Stimulated activated CD4-positive, alpha-beta T cell treated with anti-CD3 and anti-CD28 coated beads, TNF-alpha, amount 100 ng/mL, for 1 hour (primary cell): ENCODE measurements around the gene NMD3.
"Not testable (repeated sequence)": the region's sequence is repeated elsewhere in the genome, so short reads cannot be mapped to it uniquely, and the experiment has no call there.

Source experiments
- DNase-seq, 3 donors: peaks; one replicate each; pipeline ENCODE4 v3.0.0-alpha.2; 2020; ENCODE audit warnings: low read depth in 3 of 3, low spot score in 1 of 3

The NMD3 gene

DNA sequence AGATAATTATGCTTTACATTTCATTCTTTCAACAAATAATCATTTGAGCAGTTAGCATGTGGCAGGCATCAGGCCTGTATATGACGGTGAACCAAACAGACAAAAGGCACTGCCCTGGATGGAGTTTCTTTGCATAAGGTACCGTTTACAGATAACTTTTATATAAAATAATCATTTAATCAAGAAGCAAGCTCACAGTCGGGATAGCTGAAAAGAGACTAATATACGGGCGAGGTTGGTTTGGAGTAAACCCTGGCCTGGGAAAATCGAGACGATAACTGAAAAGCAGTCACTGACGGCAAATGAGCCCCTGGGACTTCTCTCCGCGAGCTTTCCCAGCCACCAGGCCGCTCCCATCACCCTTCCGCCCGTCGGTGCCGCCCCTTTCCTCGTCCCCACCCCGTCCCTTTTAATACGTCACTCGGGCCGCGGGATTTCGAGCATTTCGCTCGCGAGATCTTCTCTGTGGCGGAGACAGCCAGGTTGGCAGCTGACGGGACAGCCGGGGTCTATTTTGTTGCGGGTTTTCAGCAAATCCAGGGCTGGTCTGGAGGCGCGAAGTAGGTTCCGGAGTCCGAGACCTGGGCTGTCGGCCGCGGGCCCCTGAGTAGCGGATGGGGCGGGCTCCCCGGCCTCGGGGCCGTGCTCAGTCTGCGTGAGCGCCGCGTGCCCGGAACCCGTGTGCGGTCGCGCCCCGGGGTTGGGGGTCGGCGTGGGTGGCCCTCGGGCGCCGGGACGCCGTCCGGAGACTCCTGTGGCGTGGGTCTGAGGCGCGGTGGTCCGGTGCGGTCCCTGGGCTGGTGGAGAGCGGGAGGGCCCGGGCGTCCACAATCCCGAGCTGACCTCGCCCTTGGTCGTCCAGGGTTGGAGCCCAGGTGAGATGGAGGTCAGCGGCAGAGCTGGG is at the start of gene NMD3:
NMD3 (plus strand) TSS at position 462 of the 904 bp plus-strand sequence. CDS start 703 bp downstream, outside the sequence.
- peak; percentile 73 to 90 (median 79) for DNase-seq

DNA sequence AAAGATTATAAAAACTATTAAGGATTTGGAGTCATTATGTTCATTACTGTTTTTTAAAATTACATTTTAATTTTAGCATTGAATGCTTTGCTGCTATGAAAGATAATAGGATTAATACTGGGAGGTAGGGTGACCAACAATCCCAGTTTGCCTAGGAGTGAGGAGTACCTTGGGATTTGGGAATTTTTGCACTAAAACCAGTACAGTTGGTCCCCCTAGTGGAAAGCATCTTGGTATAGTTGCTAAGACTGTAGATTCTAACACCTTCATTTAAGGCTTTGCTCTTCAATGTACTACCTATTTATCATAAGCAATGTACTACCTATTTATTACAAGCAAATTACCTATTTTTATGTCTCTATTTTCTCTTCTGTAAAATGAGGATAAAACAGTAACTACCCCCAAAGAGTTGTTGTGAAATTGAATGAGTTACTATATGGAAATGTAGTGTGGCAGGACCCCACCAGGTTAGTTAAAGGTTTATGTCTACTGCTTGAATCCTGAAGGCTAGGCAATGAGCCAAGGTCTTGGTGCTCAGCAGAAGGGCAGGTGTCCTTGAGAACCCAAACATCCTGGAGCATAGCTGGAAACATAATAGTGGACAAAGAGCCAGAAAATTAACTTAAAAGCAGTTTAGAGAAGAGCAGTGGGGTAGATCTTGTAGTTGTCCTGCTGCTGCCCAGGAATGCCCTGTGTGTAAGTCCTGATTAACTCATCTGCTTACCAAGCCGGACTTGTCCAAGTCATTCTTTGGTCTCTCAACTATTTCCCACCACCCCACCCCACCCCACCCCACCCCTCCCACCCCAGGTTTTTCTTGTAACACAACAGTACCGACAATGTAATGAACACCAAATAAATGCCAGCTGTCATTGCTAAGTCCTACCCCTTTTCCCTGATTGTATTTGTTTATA is 49.2 kb upstream of the NMD3 start:
- no peak for DNase-seq

DNA sequence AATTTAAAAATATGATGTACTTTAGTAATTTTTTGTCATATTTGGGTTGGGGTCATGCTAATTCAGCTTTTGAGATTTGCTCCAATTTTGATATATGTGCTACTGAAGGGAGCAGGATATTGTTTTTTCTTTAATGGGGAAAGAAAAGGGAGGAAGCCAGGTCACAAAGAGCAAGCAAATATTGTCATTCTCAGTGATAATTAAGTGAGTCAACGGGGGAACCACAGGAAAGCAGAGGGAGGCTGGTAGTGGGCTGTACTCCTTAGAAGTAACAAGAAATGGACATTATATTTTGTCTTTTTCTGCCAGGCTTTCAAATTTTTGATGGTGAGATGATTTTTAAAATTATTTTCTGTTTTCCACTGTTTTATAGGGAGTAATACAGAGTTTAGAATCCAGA is 45.6 kb upstream of the NMD3 start:
- no peak for DNase-seq

DNA sequence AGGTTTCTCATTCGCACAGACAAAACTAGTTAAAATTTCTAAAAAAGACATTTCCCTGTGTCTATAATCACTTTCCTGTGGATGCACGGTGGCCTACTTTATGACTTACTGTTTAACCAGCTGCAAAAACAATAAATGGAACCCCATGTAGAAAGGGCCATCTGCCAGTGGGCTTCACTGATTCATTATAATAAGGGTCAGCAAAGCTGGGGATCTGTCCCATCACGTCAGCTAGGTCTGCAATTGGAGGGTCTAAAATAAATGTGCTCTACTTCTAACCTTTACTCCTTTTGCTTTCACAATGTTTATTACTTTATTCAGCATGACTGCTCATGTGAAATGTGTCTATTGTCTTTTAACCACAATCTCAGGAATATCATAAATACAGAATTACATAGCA is 43.1 kb upstream of the NMD3 start:
- DNase-seq: no peak

DNA sequence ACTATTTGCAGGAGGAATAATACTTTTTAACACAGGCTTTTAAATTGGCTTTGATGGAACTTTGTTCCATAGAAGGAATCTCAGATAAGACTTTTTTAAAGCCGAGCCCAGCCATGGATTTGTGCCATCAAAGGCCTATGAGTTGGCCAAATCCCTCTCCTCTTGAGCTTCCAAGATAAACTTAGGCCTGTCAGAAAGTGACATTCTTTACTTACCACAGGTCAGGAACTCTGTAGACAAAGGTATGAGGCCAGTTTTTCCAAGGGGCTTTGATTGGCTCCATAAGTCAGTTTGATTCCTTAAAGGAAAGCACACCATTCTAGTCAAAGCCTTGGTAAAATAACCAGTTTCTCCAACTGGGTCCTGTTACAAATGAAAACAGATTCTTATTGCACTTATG is 39.7 kb upstream of the NMD3 start:
- DNase-seq: not testable (repeated sequence)

DNA sequence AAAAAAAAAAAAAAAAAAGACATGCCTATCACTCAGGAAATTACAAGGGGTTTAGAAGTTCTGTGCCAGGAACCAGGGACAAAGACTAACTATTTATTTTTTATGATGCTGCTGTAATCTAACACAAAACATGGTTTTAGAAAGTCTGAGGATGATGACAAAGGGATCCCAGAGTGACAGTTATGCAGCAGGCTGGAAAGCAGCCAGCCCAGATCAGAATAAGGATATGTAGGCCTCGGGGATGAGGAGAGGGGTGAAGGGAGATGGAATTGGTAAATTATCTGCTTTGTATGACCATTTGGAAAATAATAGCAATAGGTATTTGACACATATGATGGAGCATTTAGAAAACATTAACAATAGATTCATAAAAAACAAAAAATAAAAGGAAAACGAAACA is 34.1 kb upstream of the NMD3 start:
- no peak for DNase-seq

DNA sequence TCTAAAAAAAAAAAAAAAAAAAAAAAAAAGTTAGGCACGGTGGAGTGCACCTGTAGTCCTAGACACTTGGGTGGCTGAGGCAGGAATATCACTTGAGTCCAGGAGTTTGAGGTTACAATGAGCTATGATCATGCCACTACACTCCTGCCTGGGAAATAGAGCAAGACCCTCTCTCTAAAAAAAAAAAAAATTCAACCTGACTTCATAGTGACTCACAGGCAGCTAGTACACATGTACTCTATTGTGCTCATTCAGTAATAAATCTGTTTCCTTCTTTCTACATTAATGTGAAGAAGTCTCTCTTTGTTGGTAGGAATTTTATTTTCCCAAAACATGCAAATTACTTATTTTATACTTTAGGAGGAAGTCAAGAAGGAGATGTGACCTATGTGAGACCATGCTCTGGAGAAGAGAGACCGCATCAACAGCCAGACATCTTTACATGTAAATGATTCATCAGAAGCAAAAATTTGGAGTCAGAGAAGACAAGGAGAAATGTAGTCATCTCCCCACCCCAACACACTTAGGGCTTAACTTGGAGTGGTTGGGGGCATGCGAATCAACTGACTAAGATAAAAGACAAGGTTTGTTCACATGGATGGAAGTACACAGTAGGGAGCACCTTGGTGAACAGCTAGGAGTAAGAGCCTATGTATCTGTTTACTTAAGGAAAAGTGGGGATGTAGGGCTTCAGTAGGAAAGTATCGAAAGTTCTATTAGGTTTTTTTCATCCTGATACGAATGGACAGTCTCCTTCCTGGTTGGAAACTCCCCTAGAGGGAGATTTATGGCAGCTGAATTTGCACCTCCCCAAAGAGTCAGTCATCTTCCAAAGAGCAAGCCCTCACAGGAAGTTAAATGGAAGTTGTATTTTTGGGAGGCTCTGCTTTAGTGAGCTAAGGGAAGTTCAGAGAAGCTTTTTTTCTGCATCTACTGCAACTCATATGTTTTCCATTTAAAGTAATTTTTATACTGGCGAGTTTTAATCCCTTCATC is 23.0 kb upstream of the NMD3 start:
- DNase-seq: no peak

DNA sequence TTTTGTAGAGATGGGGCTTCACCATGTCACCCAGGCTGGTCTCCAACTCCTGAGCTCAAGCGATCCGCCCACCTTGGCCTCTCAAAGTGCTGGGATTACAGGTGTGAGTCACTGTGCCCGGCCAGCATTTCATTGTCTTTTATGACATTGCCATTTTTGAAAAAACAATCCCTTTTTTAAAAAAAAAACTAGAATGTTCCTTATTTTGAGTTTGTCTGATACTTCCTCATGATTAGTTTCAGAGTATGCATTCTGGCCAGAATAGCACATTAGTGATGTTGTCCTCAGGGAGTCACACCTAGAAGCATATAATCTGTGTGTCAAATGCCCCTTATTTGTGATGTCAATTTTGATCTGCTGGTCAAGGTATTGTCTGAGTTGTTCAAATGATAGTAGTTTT is 21.2 kb upstream of the NMD3 start:
- DNase-seq: no peak

DNA sequence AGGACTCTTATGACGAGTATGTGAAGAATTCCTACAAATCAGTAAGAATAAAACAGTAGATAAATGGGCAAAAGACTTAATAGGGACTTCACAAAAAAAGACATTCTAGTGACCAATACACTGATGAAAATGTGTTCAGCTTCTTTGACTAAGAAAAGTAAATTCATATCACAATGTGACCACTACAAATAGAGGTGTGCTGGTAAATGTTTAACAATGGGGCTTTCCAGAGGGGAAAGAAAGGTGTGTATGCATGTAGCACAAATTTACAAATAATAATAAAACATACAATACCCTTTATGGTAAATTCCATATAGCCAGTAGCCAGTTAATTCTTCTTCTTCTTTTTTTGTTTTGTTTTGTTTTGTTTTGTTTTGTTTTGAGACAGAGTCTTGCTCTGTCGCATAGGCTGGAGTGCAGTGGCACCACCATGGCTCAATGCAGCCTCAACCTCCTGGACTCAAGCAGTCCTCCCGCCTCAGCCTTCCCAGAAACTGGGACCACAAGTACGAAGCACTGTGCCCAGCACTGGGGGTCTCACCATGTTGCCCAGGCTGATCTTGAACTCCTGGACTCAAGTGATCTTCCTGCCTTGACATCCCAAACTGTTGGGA is 17.5 kb upstream of the NMD3 start:
- no peak for DNase-seq

DNA sequence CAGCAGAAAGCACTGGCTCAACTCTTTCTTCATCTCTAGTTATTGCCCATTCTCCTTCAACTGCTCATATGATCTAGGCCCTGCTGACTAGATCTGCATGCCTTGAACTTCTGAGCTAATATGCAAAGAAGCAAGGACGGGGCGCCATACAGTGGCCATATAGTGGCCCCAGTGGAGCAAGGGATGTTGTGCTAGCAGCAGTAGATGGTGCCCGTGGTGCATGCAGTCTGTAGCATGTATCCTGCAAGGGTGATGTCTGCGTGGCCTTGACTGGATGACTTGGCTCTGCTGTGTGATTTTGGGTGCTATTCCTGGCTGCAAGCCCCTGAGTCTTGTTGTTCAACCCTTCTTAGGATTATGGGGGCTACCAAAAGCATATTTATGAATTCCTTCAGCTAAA is 12.2 kb upstream of the NMD3 start:
- DNase-seq: no peak

DNA sequence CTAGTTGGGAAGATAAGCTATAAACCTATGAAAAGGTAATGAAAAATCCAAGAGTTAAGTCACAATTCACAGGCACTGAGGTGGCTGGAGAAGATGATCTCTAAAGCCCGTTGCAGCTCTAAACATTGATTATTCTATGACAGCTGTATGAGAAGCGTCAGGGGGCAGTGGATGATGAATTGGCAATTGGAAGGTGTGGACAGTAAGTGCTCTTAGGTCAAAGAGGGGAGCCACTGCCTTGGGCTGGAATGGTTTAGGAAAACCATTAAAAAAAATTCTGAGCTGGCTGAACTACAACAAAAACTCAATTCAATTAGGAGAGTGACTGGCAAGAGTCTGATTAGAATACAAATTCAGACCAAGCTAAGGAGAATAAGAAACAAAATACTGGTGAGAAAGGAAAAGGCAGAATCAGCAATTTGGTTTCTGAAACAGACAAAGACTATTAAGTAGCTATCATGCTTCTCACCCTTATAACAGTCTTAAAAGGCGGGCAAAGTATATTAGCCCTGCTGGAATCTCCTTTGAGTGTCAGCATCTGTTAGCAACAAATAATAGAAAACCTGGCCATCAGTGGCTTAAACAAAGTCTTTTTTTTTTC is 8.8 kb upstream of the NMD3 start:
- DNase-seq: no peak

DNA sequence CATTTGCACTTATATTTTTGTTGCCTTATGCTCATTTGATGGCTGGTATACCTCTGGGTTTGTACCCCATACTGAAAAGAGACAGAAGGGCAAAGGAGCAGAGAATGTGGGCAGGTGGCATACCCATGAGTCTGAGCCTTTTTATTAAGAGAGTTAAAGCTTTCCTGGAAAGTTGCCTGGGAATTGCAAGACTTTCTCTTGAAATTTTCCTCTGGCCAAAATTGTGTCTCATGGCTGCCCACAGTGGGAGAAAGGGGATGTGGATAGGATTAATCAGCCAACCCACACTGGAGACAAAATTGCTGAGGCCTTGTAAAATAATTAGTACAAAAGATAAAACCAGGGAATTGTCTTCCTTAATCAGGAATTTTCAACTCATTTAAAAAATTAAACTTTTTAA is 8.2 kb upstream of the NMD3 start:
- DNase-seq: no peak

DNA sequence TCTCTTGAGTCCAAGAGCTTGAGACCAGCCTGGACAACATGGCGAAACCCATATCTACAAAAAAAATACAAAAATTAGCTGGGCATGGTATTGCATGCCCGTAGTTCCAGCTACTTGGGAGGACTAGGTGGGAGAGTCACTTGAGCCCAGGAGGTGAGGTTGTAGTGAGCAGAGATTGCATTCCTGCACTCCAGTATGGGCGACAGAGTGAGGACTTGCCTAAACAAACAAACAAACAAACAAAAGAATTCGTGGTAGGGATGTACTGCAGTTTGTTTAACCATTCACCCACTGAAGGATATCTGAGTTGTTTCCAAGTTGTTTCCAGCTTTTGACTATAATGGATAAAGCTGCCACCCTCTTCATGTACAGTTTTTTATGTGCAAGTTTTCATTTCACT is 7.5 kb upstream of the NMD3 start:
- no peak for DNase-seq

DNA sequence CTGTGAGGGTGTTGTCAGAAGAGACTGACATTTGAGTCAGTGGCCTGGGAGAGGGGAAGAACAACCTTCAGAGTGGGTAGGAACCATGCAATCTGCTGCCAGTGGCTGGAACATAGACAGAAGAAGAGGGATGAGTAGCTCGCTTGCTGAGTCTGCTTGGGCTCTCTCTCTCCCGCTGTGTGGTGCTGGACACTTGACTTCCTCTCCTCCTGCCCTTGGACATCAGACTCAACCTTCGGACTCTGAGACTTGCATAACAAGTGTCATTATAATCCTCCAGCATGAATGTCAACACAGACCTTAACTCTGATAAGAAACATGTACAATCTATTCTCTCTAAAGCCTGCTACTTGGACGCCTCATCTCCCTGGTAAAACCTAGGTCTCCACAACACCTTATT is 5.9 kb upstream of the NMD3 start:
- no peak for DNase-seq

DNA sequence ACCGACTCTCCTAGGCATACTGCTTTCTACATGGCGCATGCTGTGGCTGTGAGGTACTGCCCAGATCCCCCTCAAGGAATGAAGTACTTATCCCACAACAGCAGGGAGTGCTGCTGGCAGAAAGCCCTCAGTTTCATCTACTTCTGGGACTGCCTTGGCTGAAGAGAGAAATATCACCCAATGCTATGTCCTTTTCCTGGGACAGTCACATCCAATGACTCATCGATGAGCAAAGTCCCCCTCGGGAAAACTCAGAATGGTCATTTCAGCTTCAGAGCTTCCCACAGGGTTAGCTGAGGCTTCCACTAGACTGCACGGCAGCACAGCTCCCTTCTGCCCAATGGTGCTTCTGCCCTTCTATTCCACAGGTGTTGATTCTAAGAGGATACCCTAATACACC is 3.6 kb upstream of the NMD3 start:
- DNase-seq: no peak

DNA sequence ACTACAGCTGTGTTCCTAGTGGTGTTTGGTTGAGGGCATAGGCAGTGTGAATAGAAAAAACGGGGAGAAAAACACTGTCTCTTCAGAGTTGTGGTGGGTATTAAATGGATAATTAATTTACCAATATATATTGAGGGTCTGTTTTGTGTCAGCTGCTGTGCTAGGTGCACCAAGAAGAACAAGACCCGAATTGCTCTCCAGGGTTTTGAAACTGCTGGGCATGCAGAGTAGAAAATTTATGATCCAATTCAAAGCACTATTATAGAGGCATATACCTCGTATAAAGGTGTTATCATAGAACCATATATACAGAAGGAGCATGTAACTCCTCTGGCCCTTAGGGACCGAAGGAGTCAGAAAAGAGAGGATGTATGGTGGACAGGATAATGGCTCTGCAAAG is 1.6 kb upstream of the NMD3 start:
- no peak for DNase-seq

DNA sequence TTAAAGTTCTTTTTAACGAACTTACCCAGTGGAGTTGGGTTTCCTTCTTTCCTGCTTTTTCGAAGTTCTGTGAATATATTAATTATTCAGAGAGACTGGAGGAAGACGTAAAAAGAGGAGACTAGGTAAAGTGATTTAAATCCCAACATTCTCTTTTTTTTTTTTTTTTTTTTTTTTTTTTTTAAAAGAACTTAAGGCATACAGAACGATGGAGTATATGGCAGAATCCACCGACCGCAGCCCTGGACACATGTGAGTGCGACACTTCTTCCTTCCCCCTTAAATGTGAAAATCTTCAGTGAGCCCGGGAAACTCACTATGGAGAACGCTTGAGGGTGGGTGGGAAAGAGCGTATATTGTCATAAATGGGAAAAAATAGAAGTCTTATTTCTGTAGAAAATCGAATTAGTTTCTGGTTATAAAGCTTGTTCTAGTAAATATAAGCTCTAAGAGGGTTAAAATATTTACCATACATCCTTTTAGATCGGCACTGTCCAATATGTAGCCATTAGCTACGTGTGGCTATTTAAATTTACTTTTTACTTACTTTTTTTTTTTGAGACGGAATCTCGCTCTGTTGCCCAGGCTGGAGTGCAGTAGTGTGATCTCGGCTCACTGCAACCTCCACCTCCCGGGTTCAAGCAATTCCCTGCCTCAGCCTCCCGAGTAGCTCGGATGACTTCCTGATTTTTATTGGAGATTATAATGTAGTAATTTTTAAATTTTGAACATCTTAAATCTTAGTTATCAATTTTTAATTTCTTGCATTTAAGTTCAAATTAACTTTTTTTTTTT is 892 bp downstream of the NMD3 start:
- DNase-seq: no peak

DNA sequence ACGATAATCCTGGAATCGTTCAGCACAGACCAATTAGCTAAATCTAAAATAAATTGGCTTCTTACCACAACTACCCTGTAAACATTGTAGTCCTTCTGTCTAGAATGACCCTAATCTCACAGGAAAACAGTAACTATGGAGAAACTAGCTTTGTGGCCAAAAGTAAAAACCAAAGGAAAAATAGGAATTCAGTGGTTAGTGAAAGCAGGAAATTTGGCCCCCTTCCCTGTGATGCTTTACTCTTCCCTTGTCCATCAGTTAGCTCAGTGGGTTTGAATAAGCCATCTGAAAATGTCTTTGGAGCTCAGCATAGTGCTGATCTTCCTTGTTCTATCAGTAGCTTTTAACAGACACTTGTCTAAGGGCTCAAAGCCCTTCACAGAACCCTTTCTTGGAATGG is 1.6 kb downstream of the NMD3 start:
- DNase-seq: no peak

DNA sequence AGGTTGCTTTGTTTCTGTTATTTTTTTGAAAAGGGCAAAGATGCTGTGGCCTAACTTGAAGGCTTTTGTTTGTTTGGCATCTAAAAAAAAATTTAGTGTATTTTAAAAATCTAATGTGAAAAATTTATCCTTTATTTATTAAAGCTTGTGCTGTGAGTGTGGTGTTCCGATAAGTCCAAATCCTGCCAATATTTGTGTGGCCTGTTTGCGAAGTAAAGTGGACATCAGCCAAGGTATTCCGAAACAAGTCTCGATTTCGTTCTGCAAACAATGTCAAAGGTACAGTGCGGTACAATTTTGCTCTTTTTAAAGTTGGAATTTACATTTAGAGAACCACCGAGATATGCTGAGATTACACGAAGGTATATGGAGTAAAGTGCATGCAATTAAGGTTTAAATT is 3.7 kb downstream of the NMD3 start:
- no peak for DNase-seq
